Esophagus squamous epithelium (tissue), 4 donors: ENCODE measurements around the gene FLNB.

Experiments used
- CTCF ChIP-seq, 6 experiments: fragments of 450-650 bp in 4 of 6; fragments of 200-600 bp in 2 of 6; sonication (generic) in 2 of 6; IDR thresholded peaks; one replicate each; pipeline ENCODE4 v1.5.1; 2016 to 2019; ENCODE audit warnings: antibody characterized with exemption in 6 of 6, mild to moderate bottlenecking in 4 of 6, moderate library complexity in 4 of 6
- POLR2A ChIP-seq, 4 donors: fragments of 450-650 bp; IDR thresholded peaks; one replicate each; pipeline ENCODE4 v1.6.1; 2017; ENCODE audit warnings: antibody characterized with exemption in 4 of 4, mild to moderate bottlenecking in 4 of 4, moderate library complexity in 3 of 4

- TF ChIP-seq POLR2A (IDR thresholded peaks at IDR 0.05): no peak
- no peak for TF ChIP-seq CTCF (IDR thresholded peaks at IDR 0.05)
Observed at GRCh38 chr3:58120075-58120812, 112.0 kb downstream of the FLNB start.
